GM10266 (cell line): ENCODE results near the gene CCDC136.

Source experiments
- DNase-seq: peaks from one replicate; pipeline ENCODE4 v3.0.0; 2012; ENCODE audit errors: extremely low spot score
- TF ChIP-seq, protein P1 (sequence below): IDR thresholded peaks from 2 replicates; pipeline ENCODE4 v1.5.1; 2012; ENCODE audit warnings: mild to moderate bottlenecking, low read depth; ENCODE audit not compliant: control insufficient read depth, insufficient read depth; ENCODE audit errors: missing control alignments

Gene CCDC136

DNA sequence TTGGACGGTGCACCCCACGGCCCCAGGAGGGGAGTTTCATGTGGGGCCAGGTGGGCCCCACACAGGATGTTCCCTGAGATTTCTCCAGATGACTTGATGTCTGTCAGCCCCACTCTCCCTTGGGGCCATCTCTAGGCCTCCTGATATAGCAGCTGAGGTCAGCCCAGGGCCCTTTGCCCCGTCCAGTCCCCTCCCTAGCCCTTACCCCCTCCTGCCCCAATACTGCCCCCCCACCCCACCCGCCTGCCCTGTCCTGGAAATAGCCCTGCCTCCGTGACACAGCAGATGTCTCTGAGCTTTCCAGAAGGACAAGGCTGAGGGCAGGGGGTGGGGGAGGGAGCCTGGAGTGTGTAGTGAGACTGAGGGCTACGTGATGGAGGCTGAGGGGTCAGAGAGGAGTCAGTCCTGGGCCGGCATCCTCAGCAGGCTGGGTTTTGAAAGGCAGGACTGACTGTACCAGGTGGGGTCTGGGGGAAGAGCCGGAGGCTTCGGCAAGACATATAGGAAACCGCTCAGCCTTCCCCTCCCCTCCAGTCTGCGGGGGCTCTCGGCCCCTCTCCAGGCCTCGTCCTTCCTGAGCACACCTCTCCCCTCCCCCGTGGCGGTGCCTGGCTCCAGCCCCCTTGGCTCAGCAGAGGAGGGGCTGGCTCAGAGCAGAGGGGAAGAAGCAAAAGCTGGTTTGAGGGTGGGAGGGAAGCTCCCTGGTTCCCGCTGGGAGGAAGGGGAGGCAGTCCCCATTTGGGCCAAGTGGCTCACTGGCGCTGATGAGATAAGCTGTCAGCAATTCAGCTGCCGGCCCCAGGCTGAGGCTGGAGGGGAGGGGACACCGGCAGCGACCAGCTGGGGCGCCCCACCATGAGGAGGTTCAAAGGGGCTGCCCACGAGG, 40.5 kb downstream of the CCDC136 start:
- TF ChIP-seq, protein P1, sequence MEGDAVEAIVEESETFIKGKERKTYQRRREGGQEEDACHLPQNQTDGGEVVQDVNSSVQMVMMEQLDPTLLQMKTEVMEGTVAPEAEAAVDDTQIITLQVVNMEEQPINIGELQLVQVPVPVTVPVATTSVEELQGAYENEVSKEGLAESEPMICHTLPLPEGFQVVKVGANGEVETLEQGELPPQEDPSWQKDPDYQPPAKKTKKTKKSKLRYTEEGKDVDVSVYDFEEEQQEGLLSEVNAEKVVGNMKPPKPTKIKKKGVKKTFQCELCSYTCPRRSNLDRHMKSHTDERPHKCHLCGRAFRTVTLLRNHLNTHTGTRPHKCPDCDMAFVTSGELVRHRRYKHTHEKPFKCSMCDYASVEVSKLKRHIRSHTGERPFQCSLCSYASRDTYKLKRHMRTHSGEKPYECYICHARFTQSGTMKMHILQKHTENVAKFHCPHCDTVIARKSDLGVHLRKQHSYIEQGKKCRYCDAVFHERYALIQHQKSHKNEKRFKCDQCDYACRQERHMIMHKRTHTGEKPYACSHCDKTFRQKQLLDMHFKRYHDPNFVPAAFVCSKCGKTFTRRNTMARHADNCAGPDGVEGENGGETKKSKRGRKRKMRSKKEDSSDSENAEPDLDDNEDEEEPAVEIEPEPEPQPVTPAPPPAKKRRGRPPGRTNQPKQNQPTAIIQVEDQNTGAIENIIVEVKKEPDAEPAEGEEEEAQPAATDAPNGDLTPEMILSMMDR, result no peak
- DNase-seq, result no peak

- TF ChIP-seq, protein P1, result no peak
- DNase-seq, result no peak
Measured at GRCh38 chr7:128832880-128833147, 41.0 kb downstream of the CCDC136 start.

DNA sequence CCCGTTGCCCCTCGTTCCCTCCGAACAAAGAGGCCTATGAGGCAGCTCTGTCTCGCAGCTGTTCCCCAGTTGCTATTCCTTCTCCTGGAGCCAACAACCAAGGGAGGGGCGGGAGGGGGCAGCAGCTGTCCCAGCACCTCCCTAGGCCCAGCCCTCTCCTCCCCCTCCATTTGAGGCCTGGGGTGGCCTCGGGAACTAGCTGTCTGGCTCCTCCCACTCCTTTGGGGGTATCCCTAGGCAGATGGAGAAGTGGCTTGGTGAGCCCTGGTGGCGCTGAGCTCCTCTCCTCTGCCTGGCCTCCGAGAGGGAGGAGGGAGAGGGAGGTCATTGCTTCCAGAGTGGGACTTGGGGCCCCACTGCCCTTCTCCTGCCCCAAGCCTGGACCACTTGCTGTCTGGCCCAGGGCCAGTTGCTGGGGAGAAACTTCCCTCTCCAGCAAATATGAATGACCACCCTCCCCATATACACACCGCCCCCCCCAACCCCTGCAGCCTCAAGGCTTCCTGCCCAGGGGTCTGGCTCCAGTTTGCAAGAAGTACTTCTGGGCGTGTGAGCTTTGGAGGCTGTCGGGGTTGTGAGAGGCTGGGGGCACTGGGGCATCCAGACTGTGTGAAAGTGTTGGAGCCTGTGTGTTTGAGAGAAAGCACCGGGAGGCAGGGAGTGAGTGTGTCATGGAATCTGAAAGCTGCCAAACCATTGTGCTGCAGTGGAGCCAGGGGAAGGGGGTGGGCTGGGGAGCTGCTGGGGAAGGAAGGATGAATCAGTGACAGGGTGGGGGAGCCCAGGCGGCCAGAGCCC, 41.6 kb downstream of the CCDC136 start:
- DNase-seq, result no peak
- TF ChIP-seq, protein P1, result no peak

DNA sequence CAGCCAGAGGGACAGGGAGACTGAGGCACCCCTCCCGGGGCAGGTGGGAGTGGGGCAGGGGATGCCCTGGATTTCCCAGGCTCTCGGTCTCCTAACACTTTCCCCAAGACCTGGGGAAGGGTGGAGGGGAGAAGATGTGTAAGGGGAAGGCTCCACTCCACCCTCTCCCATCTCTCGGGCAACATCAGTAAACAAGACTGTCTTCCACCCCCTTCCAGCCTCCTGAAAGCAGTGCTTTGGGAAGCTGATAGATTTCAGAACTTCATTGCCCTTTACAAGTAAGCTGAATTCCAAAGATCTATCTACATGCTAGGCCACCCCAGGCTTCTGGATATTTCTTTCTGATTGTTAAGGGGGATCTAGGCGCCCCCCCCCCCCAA, 42.2 kb downstream of the CCDC136 start:
- TF ChIP-seq, protein P1, result no peak
- no peak for DNase-seq

DNA sequence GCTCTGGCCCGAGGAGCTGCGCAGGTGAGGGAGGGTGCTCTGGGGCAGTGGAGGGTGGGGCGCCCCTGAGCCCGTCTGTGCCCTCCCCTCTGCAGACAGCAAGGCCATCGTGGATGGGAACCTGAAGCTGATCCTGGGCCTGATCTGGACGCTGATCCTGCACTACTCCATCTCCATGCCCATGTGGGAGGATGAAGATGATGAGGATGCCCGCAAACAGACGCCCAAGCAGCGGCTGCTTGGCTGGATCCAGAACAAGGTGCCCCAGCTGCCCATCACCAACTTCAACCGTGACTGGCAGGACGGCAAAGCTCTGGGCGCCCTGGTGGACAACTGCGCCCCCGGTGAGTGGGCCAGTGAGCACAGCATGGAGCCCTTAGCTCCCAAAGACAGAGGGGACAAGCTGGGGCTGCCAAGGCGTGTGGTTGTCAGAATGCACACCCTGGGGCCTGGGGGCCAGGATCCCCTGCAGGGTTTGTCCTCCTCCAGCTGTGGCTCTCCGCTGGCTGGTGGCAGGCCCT, 43.5 kb downstream of the CCDC136 start:
- TF ChIP-seq, protein P1, result no peak
- no peak for DNase-seq

- TF ChIP-seq, protein P1, result no peak
- no peak for DNase-seq
Measured at GRCh38 chr7:128835790-128836641, 44.2 kb downstream of the CCDC136 start.
